BLaER1 (cell line): ENCODE data around the gene NEAT1.
A peak's percentile ranks its signal among the peaks of the same experiment; 100 is the strongest.

ENCODE experiments used
- H3K27ac ChIP-seq: shearing (Covaris generic); formaldehyde crosslinking; 2 replicates; pipeline ENCODE4 v1.8.1; 2022
- H3K27me3 ChIP-seq: shearing (Covaris generic); formaldehyde crosslinking; 2 replicates; pipeline ENCODE4 v1.8.1; 2022
- H3K36me3 ChIP-seq: shearing (Covaris generic); formaldehyde crosslinking; 2 replicates; pipeline ENCODE4 v1.8.1; 2022
- H3K4me1 ChIP-seq: shearing (Covaris generic); formaldehyde crosslinking; 2 replicates; pipeline ENCODE4 v1.8.1; 2022
- H3K4me2 ChIP-seq: shearing (Covaris generic); formaldehyde crosslinking; 2 replicates; pipeline ENCODE4 v1.8.1; 2022
- H3K4me3 ChIP-seq: shearing (Covaris generic); formaldehyde crosslinking; 2 replicates; pipeline ENCODE4 v1.8.1; 2022
- H3K9ac ChIP-seq: shearing (Covaris generic); formaldehyde crosslinking; 2 replicates; pipeline ENCODE4 v1.8.1; 2022
- H3K9me3 ChIP-seq: shearing (Covaris generic); formaldehyde crosslinking; 2 replicates; pipeline ENCODE4 v1.8.1; 2022
- H4K20me1 ChIP-seq: shearing (Covaris generic); formaldehyde crosslinking; 2 replicates; pipeline ENCODE4 v1.8.1; 2022
- Cebpa-rat ChIP-seq: shearing (Covaris generic); IDR thresholded peaks from 2 replicates; pipeline ENCODE4 v1.8.1; 2022

The NEAT1 gene

GRCh38 chr11:65486570-65487466 is 64.2 kb downstream of the NEAT1 start:
- H3K36me3 ChIP-seq: no peaks in the 10 kb centered on the region
- peak overlapping the region; percentile 91 for H3K27ac ChIP-seq
- no peak for TF ChIP-seq Cebpa-rat
- H3K27me3 ChIP-seq: no peaks in the 10 kb centered on the region
- H3K9me3 ChIP-seq: no peaks in the 10 kb centered on the region
- peaks cover 68% of the 10 kb centered on the region for H3K4me1 ChIP-seq
- peak overlapping the region; percentile 76 for H3K9ac ChIP-seq
- H3K4me2 ChIP-seq: peak overlapping the region; percentile 92
- no peaks in the 10 kb centered on the region for H4K20me1 ChIP-seq
- peak overlapping the region; percentile 52 for H3K4me3 ChIP-seq

- Histone ChIP-seq H3K27me3 (no peaks in the 10 kb centered on the region), H3K9ac (peak overlapping the region; percentile 76), H3K9me3 (no peaks in the 10 kb centered on the region), H4K20me1 (no peaks in the 10 kb centered on the region), H3K4me3 (peak overlapping the region; percentile 52), H3K27ac (peak overlapping the region; percentile 91), H3K36me3 (no peaks in the 10 kb centered on the region), H3K4me2 (peak overlapping the region; percentile 92), H3K4me1 (peaks cover 77% of the 10 kb centered on the region)
- peak; percentile 97 for TF ChIP-seq Cebpa-rat
Observed at GRCh38 chr11:65487467-65488272, 65.1 kb downstream of the NEAT1 start.

- H3K27ac ChIP-seq: peak overlapping the region; percentile 91
- no peaks in the 10 kb centered on the region for H3K36me3 ChIP-seq
- H3K4me1 ChIP-seq: peaks cover 84% of the 10 kb centered on the region
- no peak for TF ChIP-seq Cebpa-rat
- no peaks in the 10 kb centered on the region for H3K27me3 ChIP-seq
- H3K4me3 ChIP-seq: peak overlapping the region; percentile 49
- no peaks in the 10 kb centered on the region for H3K9me3 ChIP-seq
- no peaks in the 10 kb centered on the region for H4K20me1 ChIP-seq
- H3K9ac ChIP-seq: peak overlapping the region; percentile 76
- peak overlapping the region; percentile 92 for H3K4me2 ChIP-seq
Observed at GRCh38 chr11:65488273-65489034, 65.9 kb downstream of the NEAT1 start.

GRCh38 chr11:65489035-65489705 is 66.6 kb downstream of the NEAT1 start:
- no peaks in the 10 kb centered on the region for H3K36me3 ChIP-seq

GRCh38 chr11:65489706-65490320 is 67.2 kb downstream of the NEAT1 start:
- peak overlapping the region; percentile 92 for H3K4me2 ChIP-seq
- TF ChIP-seq Cebpa-rat: no peak
- no peaks in the 10 kb centered on the region for H3K27me3 ChIP-seq
- peak overlapping the region; percentile 76 for H3K9ac ChIP-seq
- peak overlapping the region; percentile 91 for H3K27ac ChIP-seq
- no peaks in the 10 kb centered on the region for H3K9me3 ChIP-seq
- no peak overlapping the region for H3K4me3 ChIP-seq
- no peaks in the 10 kb centered on the region for H3K36me3 ChIP-seq
- H4K20me1 ChIP-seq: no peaks in the 10 kb centered on the region
- peaks cover 98% of the 10 kb centered on the region for H3K4me1 ChIP-seq

More at GRCh38 chr11:65489035-65489705, 66.6 kb downstream of the NEAT1 start:
- Histone ChIP-seq H3K9me3 (no peaks in the 10 kb centered on the region), H3K27ac (peak overlapping the region; percentile 91), H4K20me1 (no peaks in the 10 kb centered on the region), H3K4me2 (peak overlapping the region; percentile 92), H3K4me3 (no peak overlapping the region; the same call in 1 of the 2 replicates), H3K9ac (peak overlapping the region; percentile 76), H3K4me1 (peaks cover 92% of the 10 kb centered on the region), H3K27me3 (no peaks in the 10 kb centered on the region)
- TF ChIP-seq Cebpa-rat: no peak

GRCh38 chr11:65491163-65491465 is 68.5 kb downstream of the NEAT1 start:
- H3K27ac ChIP-seq: peak overlapping the region; percentile 91
- H3K4me3 ChIP-seq: peak overlapping the region; percentile 15; the same call in 1 of the 2 replicates
- peak overlapping the region; percentile 76; the same call in 1 of the 2 replicates for H3K9ac ChIP-seq

GRCh38 chr11:65491614-65492386 is 69.2 kb downstream of the NEAT1 start:
- peak; percentile 40; the same call in 1 of the 2 replicates for TF ChIP-seq Cebpa-rat
- peak overlapping the region; percentile 91 for H3K27ac ChIP-seq
- peak overlapping the region; percentile 92 for H3K4me2 ChIP-seq

More at GRCh38 chr11:65491163-65491465, 68.5 kb downstream of the NEAT1 start:
- Histone ChIP-seq H3K4me2 (peak overlapping the region; percentile 92), H3K27me3 (no peaks in the 10 kb centered on the region), H3K9me3 (no peaks in the 10 kb centered on the region), H3K4me1 (peaks cover 99% of the 10 kb centered on the region), H4K20me1 (no peaks in the 10 kb centered on the region), H3K36me3 (no peaks in the 10 kb centered on the region)
- TF ChIP-seq Cebpa-rat: no peak

GRCh38 chr11:65492387-65492636 is 69.7 kb downstream of the NEAT1 start:
- no peaks in the 10 kb centered on the region for H4K20me1 ChIP-seq
- H3K27ac ChIP-seq: peak overlapping the region; percentile 91
- H3K9ac ChIP-seq: peak overlapping the region; percentile 76
- peaks cover 96% of the 10 kb centered on the region for H3K4me1 ChIP-seq
- H3K9me3 ChIP-seq: no peaks in the 10 kb centered on the region
- TF ChIP-seq Cebpa-rat: no peak
- no peaks in the 10 kb centered on the region for H3K27me3 ChIP-seq
- peak overlapping the region; percentile 50; the same call in 1 of the 2 replicates for H3K4me3 ChIP-seq
- no peaks in the 10 kb centered on the region for H3K36me3 ChIP-seq
- peak overlapping the region; percentile 92 for H3K4me2 ChIP-seq

More at GRCh38 chr11:65491614-65492386, 69.2 kb downstream of the NEAT1 start:
- no peaks in the 10 kb centered on the region for H3K36me3 ChIP-seq
- H3K4me3 ChIP-seq: peak overlapping the region; percentile 50
- H4K20me1 ChIP-seq: no peaks in the 10 kb centered on the region
- H3K9me3 ChIP-seq: no peaks in the 10 kb centered on the region
- no peaks in the 10 kb centered on the region for H3K27me3 ChIP-seq
- H3K9ac ChIP-seq: peak overlapping the region; percentile 76
- H3K4me1 ChIP-seq: peaks cover 99% of the 10 kb centered on the region
